Measurements from ENCODE around the gene ROR2. TPM values are rescaled to one million over a fixed set of nuclear protein-coding genes. Genes with fewer than 3 reads are reported as not detected.

Gene ROR2
- total RNA-seq, 1 experiment from 2014 or later: not detected

DNA sequence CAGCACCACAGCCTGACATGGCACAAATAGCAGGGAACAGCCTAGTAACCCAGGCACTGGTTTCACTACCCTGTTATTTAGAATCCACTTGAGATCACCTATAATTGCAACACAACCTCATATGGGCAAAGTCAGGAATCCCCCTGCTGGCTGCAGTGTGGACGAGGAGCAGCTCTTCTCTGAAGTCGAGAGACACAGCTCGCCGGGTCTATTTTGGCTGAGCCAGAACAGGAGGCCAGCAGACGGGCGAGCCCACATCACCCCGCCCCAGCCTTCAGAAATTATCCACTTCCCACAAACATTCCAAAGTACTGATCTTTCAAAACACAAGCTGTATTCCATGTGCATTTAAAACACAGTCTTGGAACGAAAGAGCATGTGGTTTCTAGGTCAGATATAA lies 179.0 kb downstream of the ROR2 start:
- Mint-ChIP-seq H3K27me3 (ENCODE audit: unreplicated experiment) (peaks cover 98% of the 10 kb centered on the region), H3K4me1 (ENCODE audit: low read depth, unreplicated experiment) (peaks cover 8% of the 10 kb centered on the region), H3K9me3 (ENCODE audit: low read depth, unreplicated experiment) (no peaks in the 10 kb centered on the region), H3K4me3 (ENCODE audit: low read depth, unreplicated experiment) (no peak overlapping the region), H3K27ac (ENCODE audit: unreplicated experiment) (no peak overlapping the region), H3K36me3 (ENCODE audit: insufficient read depth, unreplicated experiment) (no peaks in the 10 kb centered on the region)
- no TSS peak for BruUV-seq (replicated peaks)
- CTCF ChIA-PET: interaction anchor here (1.8 to 2.1 kb wide), 2 partner anchors 13 to 856 kb away, joined by 6 to 9 read pairs; no protein-coding TSS in a partner anchor
- TF ChIP-seq CTCF (IDR thresholded peaks at IDR 0.05; ENCODE audit: unreplicated experiment): no peak
- DNase-seq: no peak
- intact Hi-C loops (cut with micrococcal nuclease; ENCODE audit: unreplicated experiment): loop anchor here (10.0 kb wide), 1 partner anchor 134 kb away; no protein-coding TSS in a partner anchor

DNA sequence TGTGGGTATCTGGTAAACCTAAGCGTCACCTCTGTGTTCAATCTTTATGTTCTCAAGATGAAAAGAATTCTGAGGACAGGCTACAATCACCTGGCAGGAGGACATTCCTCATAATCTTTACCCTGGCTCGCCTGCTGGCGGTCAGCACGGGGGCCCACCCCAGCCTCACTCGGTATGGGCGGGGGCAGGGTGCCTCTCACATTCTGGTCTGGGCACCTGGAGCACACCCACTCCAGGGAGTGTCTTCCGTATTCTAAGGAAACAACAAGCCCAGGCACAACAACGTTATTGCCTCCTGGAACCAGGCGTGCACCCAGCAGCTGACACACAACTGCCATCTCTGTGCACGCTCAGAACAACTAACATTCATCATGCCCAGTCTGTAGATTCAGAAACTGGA lies 179.8 kb downstream of the ROR2 start:
- Mint-ChIP-seq H3K27ac (ENCODE audit: unreplicated experiment) (no peak overlapping the region), H3K27me3 (ENCODE audit: unreplicated experiment) (peaks cover 98% of the 10 kb centered on the region), H3K4me1 (ENCODE audit: low read depth, unreplicated experiment) (peaks cover 8% of the 10 kb centered on the region), H3K36me3 (ENCODE audit: insufficient read depth, unreplicated experiment) (no peaks in the 10 kb centered on the region), H3K9me3 (ENCODE audit: low read depth, unreplicated experiment) (peaks cover under 1% of the 10 kb centered on the region), H3K4me3 (ENCODE audit: low read depth, unreplicated experiment) (no peak overlapping the region)
- intact Hi-C loops (cut with micrococcal nuclease; ENCODE audit: unreplicated experiment): loop anchor here (10.0 kb wide), 1 partner anchor 135 kb away; no protein-coding TSS in a partner anchor
- BruUV-seq (replicated peaks): no TSS peak
- no peak for TF ChIP-seq CTCF (IDR thresholded peaks at IDR 0.05; ENCODE audit: unreplicated experiment)
- no peak for DNase-seq
- CTCF ChIA-PET: interaction anchor here (1.8 kb wide), 1 partner anchor 12 kb away, joined by 9 read pairs; no protein-coding TSS in a partner anchor

DNA sequence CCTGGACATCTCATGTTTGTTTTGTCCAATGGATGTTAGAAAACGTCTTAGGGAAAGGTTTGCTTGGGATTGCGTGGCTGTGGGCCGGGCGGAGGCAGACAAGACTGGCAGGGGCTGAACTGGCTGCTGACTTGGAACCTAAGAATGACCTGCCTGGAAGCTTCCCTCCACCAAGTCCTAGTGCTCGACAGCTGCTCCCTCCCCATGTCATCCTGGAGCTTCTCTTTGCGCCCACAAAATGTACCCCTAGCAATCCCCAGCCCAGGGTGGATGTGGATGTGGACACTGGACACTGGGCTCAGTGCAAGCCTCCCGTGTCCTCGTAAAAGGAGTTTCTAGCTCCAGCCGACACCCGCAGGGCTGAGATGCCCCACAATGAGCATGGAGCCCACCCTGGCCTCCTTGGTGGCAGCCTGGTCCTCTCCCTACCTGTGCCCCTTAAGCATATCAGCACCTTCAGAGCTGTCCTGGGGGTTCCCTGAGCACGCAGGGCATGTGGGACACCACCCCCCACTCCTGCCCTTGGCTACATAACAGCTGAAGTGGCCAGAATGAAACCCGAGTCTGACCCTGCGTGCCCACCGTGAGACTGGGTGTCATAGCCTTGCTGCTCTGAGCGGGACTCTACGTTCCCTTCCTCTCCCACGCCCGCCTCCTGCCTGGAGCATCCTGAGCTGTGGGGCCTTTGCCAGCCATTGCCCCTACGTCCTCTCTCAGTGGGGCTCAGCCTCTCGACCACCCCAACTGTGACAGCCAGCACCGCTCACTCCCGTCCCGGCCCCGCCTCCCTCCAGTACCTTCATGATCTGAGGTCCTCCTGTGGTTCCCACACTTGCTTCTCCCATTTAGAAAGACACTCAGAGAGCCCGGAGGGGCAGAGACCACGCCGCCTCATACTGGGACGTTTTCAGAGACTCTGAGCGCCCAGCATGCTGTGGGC lies 180.8 kb downstream of the ROR2 start:
- Mint-ChIP-seq H3K27me3 (ENCODE audit: unreplicated experiment) (peaks cover 98% of the 10 kb centered on the region), H3K4me3 (ENCODE audit: low read depth, unreplicated experiment) (no peak overlapping the region), H3K27ac (ENCODE audit: unreplicated experiment) (no peak overlapping the region), H3K4me1 (ENCODE audit: low read depth, unreplicated experiment) (peaks cover 8% of the 10 kb centered on the region), H3K36me3 (ENCODE audit: insufficient read depth, unreplicated experiment) (no peaks in the 10 kb centered on the region), H3K9me3 (ENCODE audit: low read depth, unreplicated experiment) (peaks cover 8% of the 10 kb centered on the region)
- no peak for TF ChIP-seq CTCF (IDR thresholded peaks at IDR 0.05; ENCODE audit: unreplicated experiment)
- intact Hi-C loops (cut with micrococcal nuclease; ENCODE audit: unreplicated experiment): no loop called here
- no peak for DNase-seq
- CTCF ChIA-PET: no interaction called here
- no TSS peak for BruUV-seq (replicated peaks)

DNA sequence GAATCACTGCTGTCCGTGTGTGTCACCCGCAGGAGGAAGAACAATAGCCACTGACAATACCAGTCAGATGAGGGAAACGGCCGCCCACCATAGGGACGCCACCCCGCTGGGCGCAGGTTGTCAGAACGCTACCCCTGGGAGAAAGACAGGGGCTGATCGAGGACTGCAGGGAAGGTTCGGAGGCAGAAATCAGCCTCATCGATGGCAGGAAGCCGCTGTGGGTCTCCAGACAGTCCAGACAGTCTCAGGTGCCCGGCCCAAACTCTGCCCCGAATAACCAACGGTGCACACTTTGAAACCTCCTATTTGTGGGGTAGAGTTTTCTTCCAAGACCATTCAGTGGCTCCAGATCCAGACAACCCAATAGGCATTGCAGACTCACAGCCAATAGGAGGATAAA lies 181.5 kb downstream of the ROR2 start:
- CTCF ChIA-PET: no interaction called here
- H3K27ac Mint-ChIP-seq (ENCODE audit: unreplicated experiment): no peak overlapping the region

More for the DNA sequence above, 181.5 kb downstream of the ROR2 start:
- Mint-ChIP-seq H3K4me3 (ENCODE audit: low read depth, unreplicated experiment) (no peak overlapping the region), H3K9me3 (ENCODE audit: low read depth, unreplicated experiment) (peaks cover 8% of the 10 kb centered on the region), H3K27me3 (ENCODE audit: unreplicated experiment) (peaks cover 98% of the 10 kb centered on the region), H3K36me3 (ENCODE audit: insufficient read depth, unreplicated experiment) (no peaks in the 10 kb centered on the region), H3K4me1 (ENCODE audit: low read depth, unreplicated experiment) (peaks cover 8% of the 10 kb centered on the region)
- DNase-seq: no peak
- intact Hi-C loops (cut with micrococcal nuclease; ENCODE audit: unreplicated experiment): no loop called here
- TF ChIP-seq CTCF (IDR thresholded peaks at IDR 0.05; ENCODE audit: unreplicated experiment): no peak
- no TSS peak for BruUV-seq (replicated peaks)
